Fibroblast of gingiva (primary cell): ENCODE measurements around the gene METRN.

Experiments used
- DNase-seq: peaks from one replicate; pipeline ENCODE4 v3.0.0-alpha.2; 2011; ENCODE audit warnings: low read depth

The METRN gene

GRCh38 chr16:760065-760464 lies 45.1 kb downstream of the METRN start:
- no peak for DNase-seq

- no peak for DNase-seq
These were observed 45.8 kb downstream of the METRN start, which contains the start of gene MSLN for GRCh38 chr16:760545-761343. Gene MSLN (plus strand): TSS chr16:760734. CDS start chr16:762681, 1,947 bp downstream.

- DNase-seq, result no peak
These were observed 47.0 kb downstream of the METRN start for GRCh38 chr16:761625-762513.

GRCh38 chr16:762595-763268 lies 47.8 kb downstream of the METRN start:
- DNase-seq, result no peak

- no peak for DNase-seq
These were observed 48.7 kb downstream of the METRN start for GRCh38 chr16:763369-764183.

- DNase-seq, result no peak
These were observed 49.3 kb downstream of the METRN start for GRCh38 chr16:764184-764750.

GRCh38 chr16:764848-765487 lies 50.0 kb downstream of the METRN start:
- no peak for DNase-seq

GRCh38 chr16:765488-765865 lies 50.6 kb downstream of the METRN start:
- DNase-seq, result no peak

- DNase-seq, result no peak
These were observed 51.3 kb downstream of the METRN start for GRCh38 chr16:766008-766819.

GRCh38 chr16:766820-767640 lies 52.1 kb downstream of the METRN start:
- DNase-seq, result no peak

- DNase-seq, result no peak
These were observed 52.9 kb downstream of the METRN start for GRCh38 chr16:767743-768235.

- DNase-seq, result no peak
These were observed 53.5 kb downstream of the METRN start for GRCh38 chr16:768428-768827.
